ENCODE data around the gene GCAT. TPM values are rescaled to one million over a fixed set of nuclear protein-coding genes. Genes with fewer than 3 reads are reported as not detected.

Gene GCAT
- total RNA-seq, 2 donors from 2014 or later, result 37.8 to 92.7 TPM

DNA sequence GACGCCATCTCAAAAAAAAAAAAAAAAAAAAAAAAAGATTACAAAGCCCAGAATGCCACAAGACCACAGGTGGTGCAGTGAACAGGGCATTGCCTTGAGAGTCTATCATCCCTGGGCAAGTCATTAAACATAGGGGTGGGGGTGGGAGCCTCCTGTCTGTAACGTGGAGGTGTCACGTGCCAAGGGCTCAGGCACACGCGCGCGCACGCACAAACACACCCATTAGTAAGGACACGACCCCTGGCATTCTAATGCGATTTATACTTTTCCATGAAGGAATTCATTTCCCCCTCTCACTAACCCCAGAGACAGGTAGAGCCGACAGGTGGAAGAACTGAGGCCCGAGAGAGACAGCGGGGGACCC is 5.8 kb upstream of the GCAT start:
- peak overlapping the region; percentile 82 to 94 for H3K27ac ChIP-seq
- DNase-seq (ENCODE audit: low spot score), result no peak
- H3K36me3 ChIP-seq, result no peaks in the 10 kb centered on the region
- H3K4me1 ChIP-seq (replicated peaks), result no peaks in the 10 kb centered on the region
- peak overlapping the region; percentile 57 to 63 for H3K4me3 ChIP-seq
- H3K9me3 ChIP-seq, result no peaks in the 10 kb centered on the region
- TF ChIP-seq POLR2A (IDR thresholded peaks at IDR 0.05), result no peak
- no peak for TF ChIP-seq POLR2AphosphoS5 (IDR thresholded peaks at IDR 0.05)
- TF ChIP-seq, protein P1, sequence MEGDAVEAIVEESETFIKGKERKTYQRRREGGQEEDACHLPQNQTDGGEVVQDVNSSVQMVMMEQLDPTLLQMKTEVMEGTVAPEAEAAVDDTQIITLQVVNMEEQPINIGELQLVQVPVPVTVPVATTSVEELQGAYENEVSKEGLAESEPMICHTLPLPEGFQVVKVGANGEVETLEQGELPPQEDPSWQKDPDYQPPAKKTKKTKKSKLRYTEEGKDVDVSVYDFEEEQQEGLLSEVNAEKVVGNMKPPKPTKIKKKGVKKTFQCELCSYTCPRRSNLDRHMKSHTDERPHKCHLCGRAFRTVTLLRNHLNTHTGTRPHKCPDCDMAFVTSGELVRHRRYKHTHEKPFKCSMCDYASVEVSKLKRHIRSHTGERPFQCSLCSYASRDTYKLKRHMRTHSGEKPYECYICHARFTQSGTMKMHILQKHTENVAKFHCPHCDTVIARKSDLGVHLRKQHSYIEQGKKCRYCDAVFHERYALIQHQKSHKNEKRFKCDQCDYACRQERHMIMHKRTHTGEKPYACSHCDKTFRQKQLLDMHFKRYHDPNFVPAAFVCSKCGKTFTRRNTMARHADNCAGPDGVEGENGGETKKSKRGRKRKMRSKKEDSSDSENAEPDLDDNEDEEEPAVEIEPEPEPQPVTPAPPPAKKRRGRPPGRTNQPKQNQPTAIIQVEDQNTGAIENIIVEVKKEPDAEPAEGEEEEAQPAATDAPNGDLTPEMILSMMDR (IDR thresholded peaks at IDR 0.05), result peak in 1 of 4 experiments; percentile 8
- no peaks in the 10 kb centered on the region for H3K27me3 ChIP-seq (replicated peaks; ENCODE audit: insufficient read depth)
- 2% methylated on average over 12 of the region's 13 CpGs for WGBS
- intact Hi-C loops (cut with DNase I), result no loop called here

GRCh38 chr22:37802310-37803194 is 5.2 kb upstream of the GCAT start:
- Histone ChIP-seq H3K9me3 (no peaks in the 10 kb centered on the region), H3K27ac (peak overlapping the region; percentile 82 to 94), H3K36me3 (no peaks in the 10 kb centered on the region), H3K27me3 (replicated peaks; ENCODE audit: insufficient read depth) (no peaks in the 10 kb centered on the region), H3K4me1 (replicated peaks) (no peaks in the 10 kb centered on the region), H3K4me3 (peak overlapping the region; percentile 57 to 63)
- intact Hi-C loops (cut with DNase I), result no loop called here
- DNase-seq (ENCODE audit: low spot score), result no peak
- WGBS, result 2% methylated on average over 62 of the region's 63 CpGs
- peak; percentile 48 for TF ChIP-seq POLR2A (IDR thresholded peaks at IDR 0.05)
- TF ChIP-seq, protein P1 (IDR thresholded peaks at IDR 0.05), result peak in 1 of 4 experiments; percentile 10
- no peak for TF ChIP-seq POLR2AphosphoS5 (IDR thresholded peaks at IDR 0.05)

DNA sequence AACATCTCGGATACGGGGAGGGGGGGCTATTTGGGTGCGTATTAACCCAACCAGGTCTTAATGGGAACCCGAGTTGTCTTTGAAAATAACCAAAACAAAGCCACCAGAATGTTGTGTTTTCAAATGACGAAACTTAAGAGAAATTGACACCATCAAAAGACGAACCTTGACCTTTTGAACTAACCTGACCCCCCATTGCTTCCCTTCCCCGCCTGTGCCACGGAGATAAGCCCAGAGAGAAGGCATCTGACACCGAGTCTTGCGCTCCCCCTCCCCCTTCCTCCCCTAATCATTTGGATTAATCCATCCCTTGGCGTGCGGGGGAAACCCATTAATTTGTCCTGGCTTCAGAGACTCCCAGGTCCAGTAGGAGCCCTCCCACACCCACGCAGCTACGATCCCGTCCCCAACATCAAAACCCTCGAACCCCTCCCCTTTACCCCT is 4.5 kb upstream of the GCAT start:
- no peak for DNase-seq (ENCODE audit: low spot score)
- Histone ChIP-seq H3K27ac (peak overlapping the region; percentile 7 to 94), H3K36me3 (no peaks in the 10 kb centered on the region), H3K4me3 (peak overlapping the region in 1 of 2 donors; percentile 63), H3K9me3 (no peaks in the 10 kb centered on the region), H3K4me1 (replicated peaks) (no peaks in the 10 kb centered on the region), H3K27me3 (replicated peaks; ENCODE audit: insufficient read depth) (no peaks in the 10 kb centered on the region)
- intact Hi-C loops (cut with DNase I), result no loop called here
- 47% methylated on average over 16 of the region's 16 CpGs for WGBS
- TF ChIP-seq POLR2AphosphoS5 (IDR thresholded peaks at IDR 0.05) (no peak), POLR2A (IDR thresholded peaks at IDR 0.05) (no peak)
- TF ChIP-seq, protein P1 (IDR thresholded peaks at IDR 0.05), result no peak

DNA sequence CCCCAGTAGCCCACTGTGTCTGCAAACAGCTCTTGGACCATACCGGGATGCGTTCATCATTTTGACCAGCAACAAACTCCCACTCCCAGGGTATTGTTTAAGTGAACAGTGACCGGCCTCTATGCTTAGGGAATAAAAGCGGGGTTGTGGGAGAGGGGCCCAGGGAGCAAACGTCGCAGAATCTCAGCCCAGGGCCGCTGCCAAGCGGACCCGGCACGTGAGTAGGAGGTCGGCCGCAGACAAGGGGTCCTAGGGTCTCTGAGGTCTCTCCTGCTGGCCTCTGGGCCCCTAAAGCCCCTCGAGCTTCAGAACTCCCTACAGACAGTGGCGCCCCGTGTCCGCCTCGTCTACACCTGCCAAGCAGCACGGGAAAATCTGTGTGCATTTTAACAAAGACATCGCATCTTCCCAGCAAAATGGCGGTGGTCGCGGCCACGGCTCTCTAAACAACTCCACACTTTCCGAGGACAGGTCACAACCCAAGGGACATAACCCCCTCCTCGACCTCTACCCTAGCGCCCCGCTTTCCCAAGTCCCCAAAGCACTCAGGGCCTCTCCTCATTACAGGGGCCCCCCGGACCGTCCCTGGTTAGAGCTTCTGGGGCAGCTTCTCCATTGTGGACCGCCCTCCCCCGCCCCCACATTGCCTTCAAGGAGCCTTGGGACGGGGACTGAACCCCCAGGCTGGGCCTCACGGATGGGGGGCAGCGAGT is 3.9 kb upstream of the GCAT start:
- WGBS, result 65% methylated on average over 34 of the region's 34 CpGs
- Histone ChIP-seq H3K9me3 (no peaks in the 10 kb centered on the region), H3K4me3 (no peak overlapping the region), H3K27ac (peak overlapping the region; percentile 91 to 94), H3K36me3 (no peaks in the 10 kb centered on the region), H3K4me1 (replicated peaks) (no peaks in the 10 kb centered on the region), H3K27me3 (replicated peaks; ENCODE audit: insufficient read depth) (no peaks in the 10 kb centered on the region)
- no peak for TF ChIP-seq POLR2AphosphoS5 (IDR thresholded peaks at IDR 0.05)
- TF ChIP-seq, protein P1 (IDR thresholded peaks at IDR 0.05), result no peak
- no peak for TF ChIP-seq POLR2A (IDR thresholded peaks at IDR 0.05)
- intact Hi-C loops (cut with DNase I), result no loop called here
- no peak for DNase-seq (ENCODE audit: low spot score)
